ENCODE data around the gene MEIOB. TPM values are rescaled to one million over a fixed set of nuclear protein-coding genes. Genes with fewer than 3 reads are reported as not detected.

Gene MEIOB
- total and polyA plus RNA-seq, 2 experiments from 2014 or later, result 0.28 TPM; not detected in 1

- Histone ChIP-seq H2AFZ (no peak overlapping the region), H3K4me2 (peak overlapping the region; percentile 30), H3K27me3 (no peaks in the 10 kb centered on the region), H3K79me2 (no peaks in the 10 kb centered on the region), H3K9me2 (replicated peaks; ENCODE audit: insufficient read depth) (no peaks in the 10 kb centered on the region), H3K9me3 (ENCODE audit: low read depth) (no peaks in the 10 kb centered on the region), H3K4me1 (ENCODE audit: insufficient read depth) (peaks cover 14% of the 10 kb centered on the region), H3K27ac (no peak overlapping the region), H4K20me1 (ENCODE audit: insufficient read depth, poor library complexity, severe bottlenecking) (no peaks in the 10 kb centered on the region), H3K4me3 (no peak overlapping the region), H3K36me3 (replicated peaks; ENCODE audit: insufficient read depth, low read depth) (no peaks in the 10 kb centered on the region)
- peak; percentile 9 for DNase-seq (ENCODE audit: low spot score)
- TF ChIP-seq CTCF (IDR thresholded peaks at IDR 0.05; ENCODE audit: poor library complexity), result no peak
- TF ChIP-seq EZH2phosphoT487 (IDR thresholded peaks at IDR 0.05; ENCODE audit: low read depth, severe bottlenecking, unreplicated experiment), result no peak
- 95% methylated on average over 28 of the region's 33 CpGs for WGBS (ENCODE audit: low lambda C conversion rate, missing lambda C conversion rate)
Observed at GRCh38 chr16:1792836-1793577, 79.0 kb downstream of the MEIOB start.

GRCh38 chr16:1791943-1792812, 79.8 kb downstream of the MEIOB start:
- TF ChIP-seq EZH2 (IDR thresholded peaks at IDR 0.05; ENCODE audit: borderline replicate concordance) (no peak), CTCF (IDR thresholded peaks at IDR 0.05; ENCODE audit: poor library complexity) (no peak), EZH2phosphoT487 (IDR thresholded peaks at IDR 0.05; ENCODE audit: low read depth, severe bottlenecking, unreplicated experiment) (no peak)
- Histone ChIP-seq H3K4me2 (no peak overlapping the region), H3K9me3 (ENCODE audit: low read depth) (no peaks in the 10 kb centered on the region), H4K20me1 (ENCODE audit: insufficient read depth, poor library complexity, severe bottlenecking) (no peaks in the 10 kb centered on the region), H3K4me1 (ENCODE audit: insufficient read depth) (peaks cover 14% of the 10 kb centered on the region), H2AFZ (no peak overlapping the region), H3K9me2 (replicated peaks; ENCODE audit: insufficient read depth) (no peaks in the 10 kb centered on the region), H3K27me3 (no peaks in the 10 kb centered on the region), H3K27ac (no peak overlapping the region), H3K4me3 (no peak overlapping the region), H3K79me2 (no peaks in the 10 kb centered on the region), H3K36me3 (replicated peaks; ENCODE audit: insufficient read depth, low read depth) (no peaks in the 10 kb centered on the region)
- whole genome bisulfite sequencing (ENCODE audit: low lambda C conversion rate, missing lambda C conversion rate), result 95% methylated on average over 52 of the region's 59 CpGs
- peak; percentile 6 for DNase-seq (ENCODE audit: low spot score)

GRCh38 chr16:1791256-1791942, 80.6 kb downstream of the MEIOB start:
- TF ChIP-seq EZH2 (IDR thresholded peaks at IDR 0.05; ENCODE audit: borderline replicate concordance) (no peak), CTCF (IDR thresholded peaks at IDR 0.05; ENCODE audit: poor library complexity) (no peak), EZH2phosphoT487 (IDR thresholded peaks at IDR 0.05; ENCODE audit: low read depth, severe bottlenecking, unreplicated experiment) (no peak)
- peak; percentile 5 for DNase-seq (ENCODE audit: low spot score)
- Histone ChIP-seq H3K27ac (no peak overlapping the region), H3K36me3 (replicated peaks; ENCODE audit: insufficient read depth, low read depth) (no peaks in the 10 kb centered on the region), H3K4me3 (no peak overlapping the region), H3K9me3 (ENCODE audit: low read depth) (no peaks in the 10 kb centered on the region), H3K9me2 (replicated peaks; ENCODE audit: insufficient read depth) (no peaks in the 10 kb centered on the region), H3K4me1 (ENCODE audit: insufficient read depth) (peaks cover 14% of the 10 kb centered on the region), H2AFZ (no peak overlapping the region), H3K79me2 (peaks cover 6% of the 10 kb centered on the region), H3K4me2 (no peak overlapping the region), H3K27me3 (no peaks in the 10 kb centered on the region), H4K20me1 (ENCODE audit: insufficient read depth, poor library complexity, severe bottlenecking) (no peaks in the 10 kb centered on the region)
- 98% methylated on average over 53 of the region's 53 CpGs for WGBS (ENCODE audit: low lambda C conversion rate, missing lambda C conversion rate)

Data from hepatocyte (in vitro differentiated cells).